ENCODE data around the gene TADA3. TPM values are rescaled to one million over a fixed set of nuclear protein-coding genes. Genes with fewer than 3 reads are reported as not detected.

Gene TADA3
- total and polyA plus RNA-seq, 9 of the 15 experiments (the other 6 are each of a cell fraction or from before 2014, with no cell fraction given): 4.1 to 110 (median 74.8) TPM

DNA sequence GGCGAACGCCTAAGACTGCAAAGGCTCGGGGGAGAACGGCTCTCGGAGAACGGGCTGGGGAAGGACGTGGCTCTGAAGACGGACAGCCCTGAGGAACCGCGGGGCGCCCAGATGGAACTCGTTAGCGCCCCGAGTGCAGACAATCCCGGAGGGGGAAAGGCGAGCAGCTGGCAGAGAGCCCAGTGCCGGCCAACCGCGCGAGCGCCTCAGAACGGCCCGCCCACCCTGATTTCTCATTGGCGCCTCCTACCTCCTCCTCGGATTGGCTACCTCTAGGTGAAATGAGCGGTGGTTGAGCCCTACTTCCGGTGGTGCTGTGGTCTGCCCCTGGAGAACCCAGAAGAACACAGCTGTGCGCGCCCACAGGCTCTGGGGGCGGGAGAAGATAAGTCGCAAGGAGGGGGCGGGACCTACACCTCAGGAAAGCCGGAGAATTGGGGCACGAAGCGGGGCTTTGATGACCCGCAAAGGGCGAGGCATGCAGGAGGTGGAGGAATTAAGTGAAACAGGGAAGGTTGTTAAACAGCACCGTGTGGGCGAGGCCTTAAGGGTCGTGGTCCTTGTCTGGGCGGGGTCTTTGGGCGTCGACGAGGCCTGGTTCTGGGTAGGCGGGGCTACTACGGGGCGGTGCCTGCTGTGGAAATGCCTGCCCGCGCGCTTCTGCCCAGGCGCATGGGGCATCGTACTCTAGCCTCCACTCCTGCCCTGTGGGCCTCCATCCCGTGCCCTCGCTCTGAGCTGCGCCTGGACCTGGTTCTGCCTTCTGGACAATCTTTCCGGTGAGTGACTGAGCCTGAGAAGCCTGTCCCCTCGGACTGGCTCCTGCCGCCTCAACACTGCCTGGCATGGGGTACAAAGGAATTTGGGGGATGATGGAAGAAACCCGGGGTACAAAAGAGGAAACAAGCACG lies 42.4 kb downstream of the TADA3 start, which contains the start of gene OGG1 (continued):
- TF ChIP-seq KDM1A (IDR thresholded peaks at IDR 0.05) (no peak), RAD51 (IDR thresholded peaks at IDR 0.05; ENCODE audit: borderline replicate concordance, low read depth) (0 out of 2 replicates have a peak, but pooled peaks have one; percentile 6), E2F3 (CRISPR knock-in tag; IDR thresholded peaks at IDR 0.05) (no peak), LEF1 (IDR thresholded peaks at IDR 0.05) (no peak; the same call in 1 of the 2 replicates), SNRNP70 (optimal IDR thresholded peaks at IDR 0.05; ENCODE audit: low read depth, low read length) (no peak), ZBTB17 (CRISPR knock-in tag; IDR thresholded peaks at IDR 0.05) (peak; percentile 9; the same call in 1 of the 2 replicates), MBD2 (IDR thresholded peaks at IDR 0.05; ENCODE audit: borderline replicate concordance, low read depth) (peak; percentile 81), ZNF347 (CRISPR knock-in tag; IDR thresholded peaks at IDR 0.05; ENCODE audit: low read depth) (no peak), ARHGAP35 (IDR thresholded peaks at IDR 0.05; ENCODE audit: partially characterized antibody) (no peak), NCOA4 (IDR thresholded peaks at IDR 0.05; ENCODE audit: partially characterized antibody) (no peak), YBX1 (IDR thresholded peaks at IDR 0.05) (no peak), CSDE1 (IDR thresholded peaks at IDR 0.05) (no peak), PRMT5 (CRISPR knock-in tag; IDR thresholded peaks at IDR 0.05) (no peak), MCM5 (IDR thresholded peaks at IDR 0.05; ENCODE audit: low read depth) (no peak), SIRT6 (IDR thresholded peaks at IDR 0.05; ENCODE audit: low read depth, low read length) (no peak), PHB2 (IDR thresholded peaks at IDR 0.05; ENCODE audit: low read depth) (no peak)
- TF ChIP-seq, protein P1, sequence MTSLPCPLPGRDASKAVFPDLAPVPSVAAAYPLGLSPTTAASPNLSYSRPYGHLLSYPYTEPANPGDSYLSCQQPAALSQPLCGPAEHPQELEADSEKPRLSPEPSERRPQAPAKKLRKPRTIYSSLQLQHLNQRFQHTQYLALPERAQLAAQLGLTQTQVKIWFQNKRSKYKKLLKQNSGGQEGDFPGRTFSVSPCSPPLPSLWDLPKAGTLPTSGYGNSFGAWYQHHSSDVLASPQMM (CRISPR knock-in tag; IDR thresholded peaks at IDR 0.05): no peak
- TF ChIP-seq, protein P2, sequence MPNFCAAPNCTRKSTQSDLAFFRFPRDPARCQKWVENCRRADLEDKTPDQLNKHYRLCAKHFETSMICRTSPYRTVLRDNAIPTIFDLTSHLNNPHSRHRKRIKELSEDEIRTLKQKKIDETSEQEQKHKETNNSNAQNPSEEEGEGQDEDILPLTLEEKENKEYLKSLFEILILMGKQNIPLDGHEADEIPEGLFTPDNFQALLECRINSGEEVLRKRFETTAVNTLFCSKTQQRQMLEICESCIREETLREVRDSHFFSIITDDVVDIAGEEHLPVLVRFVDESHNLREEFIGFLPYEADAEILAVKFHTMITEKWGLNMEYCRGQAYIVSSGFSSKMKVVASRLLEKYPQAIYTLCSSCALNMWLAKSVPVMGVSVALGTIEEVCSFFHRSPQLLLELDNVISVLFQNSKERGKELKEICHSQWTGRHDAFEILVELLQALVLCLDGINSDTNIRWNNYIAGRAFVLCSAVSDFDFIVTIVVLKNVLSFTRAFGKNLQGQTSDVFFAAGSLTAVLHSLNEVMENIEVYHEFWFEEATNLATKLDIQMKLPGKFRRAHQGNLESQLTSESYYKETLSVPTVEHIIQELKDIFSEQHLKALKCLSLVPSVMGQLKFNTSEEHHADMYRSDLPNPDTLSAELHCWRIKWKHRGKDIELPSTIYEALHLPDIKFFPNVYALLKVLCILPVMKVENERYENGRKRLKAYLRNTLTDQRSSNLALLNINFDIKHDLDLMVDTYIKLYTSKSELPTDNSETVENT (CRISPR knock-in tag; IDR thresholded peaks at IDR 0.05): 0 out of 2 replicates have a peak, but pooled peaks have one; percentile 50
- TF ChIP-seq, protein P3, sequence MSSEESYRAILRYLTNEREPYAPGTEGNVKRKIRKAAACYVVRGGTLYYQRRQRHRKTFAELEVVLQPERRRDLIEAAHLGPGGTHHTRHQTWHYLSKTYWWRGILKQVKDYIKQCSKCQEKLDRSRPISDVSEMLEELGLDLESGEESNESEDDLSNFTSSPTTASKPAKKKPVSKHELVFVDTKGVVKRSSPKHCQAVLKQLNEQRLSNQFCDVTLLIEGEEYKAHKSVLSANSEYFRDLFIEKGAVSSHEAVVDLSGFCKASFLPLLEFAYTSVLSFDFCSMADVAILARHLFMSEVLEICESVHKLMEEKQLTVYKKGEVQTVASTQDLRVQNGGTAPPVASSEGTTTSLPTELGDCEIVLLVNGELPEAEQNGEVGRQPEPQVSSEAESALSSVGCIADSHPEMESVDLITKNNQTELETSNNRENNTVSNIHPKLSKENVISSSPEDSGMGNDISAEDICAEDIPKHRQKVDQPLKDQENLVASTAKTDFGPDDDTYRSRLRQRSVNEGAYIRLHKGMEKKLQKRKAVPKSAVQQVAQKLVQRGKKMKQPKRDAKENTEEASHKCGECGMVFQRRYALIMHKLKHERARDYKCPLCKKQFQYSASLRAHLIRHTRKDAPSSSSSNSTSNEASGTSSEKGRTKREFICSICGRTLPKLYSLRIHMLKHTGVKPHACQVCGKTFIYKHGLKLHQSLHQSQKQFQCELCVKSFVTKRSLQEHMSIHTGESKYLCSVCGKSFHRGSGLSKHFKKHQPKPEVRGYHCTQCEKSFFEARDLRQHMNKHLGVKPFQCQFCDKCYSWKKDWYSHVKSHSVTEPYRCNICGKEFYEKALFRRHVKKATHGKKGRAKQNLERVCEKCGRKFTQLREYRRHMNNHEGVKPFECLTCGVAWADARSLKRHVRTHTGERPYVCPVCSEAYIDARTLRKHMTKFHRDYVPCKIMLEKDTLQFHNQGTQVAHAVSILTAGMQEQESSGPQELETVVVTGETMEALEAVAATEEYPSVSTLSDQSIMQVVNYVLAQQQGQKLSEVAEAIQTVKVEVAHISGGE (CRISPR knock-in tag; IDR thresholded peaks at IDR 0.05): peak in 1 of 3 experiments; percentile 84; a peak in 2 of 6 replicates
- TF ChIP-seq, protein P4, sequence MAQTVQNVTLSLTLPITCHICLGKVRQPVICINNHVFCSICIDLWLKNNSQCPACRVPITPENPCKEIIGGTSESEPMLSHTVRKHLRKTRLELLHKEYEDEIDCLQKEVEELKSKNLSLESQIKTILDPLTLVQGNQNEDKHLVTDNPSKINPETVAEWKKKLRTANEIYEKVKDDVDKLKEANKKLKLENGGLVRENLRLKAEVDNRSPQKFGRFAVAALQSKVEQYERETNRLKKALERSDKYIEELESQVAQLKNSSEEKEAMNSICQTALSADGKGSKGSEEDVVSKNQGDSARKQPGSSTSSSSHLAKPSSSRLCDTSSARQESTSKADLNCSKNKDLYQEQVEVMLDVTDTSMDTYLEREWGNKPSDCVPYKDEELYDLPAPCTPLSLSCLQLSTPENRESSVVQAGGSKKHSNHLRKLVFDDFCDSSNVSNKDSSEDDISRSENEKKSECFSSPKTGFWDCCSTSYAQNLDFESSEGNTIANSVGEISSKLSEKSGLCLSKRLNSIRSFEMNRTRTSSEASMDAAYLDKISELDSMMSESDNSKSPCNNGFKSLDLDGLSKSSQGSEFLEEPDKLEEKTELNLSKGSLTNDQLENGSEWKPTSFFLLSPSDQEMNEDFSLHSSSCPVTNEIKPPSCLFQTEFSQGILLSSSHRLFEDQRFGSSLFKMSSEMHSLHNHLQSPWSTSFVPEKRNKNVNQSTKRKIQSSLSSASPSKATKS (CRISPR knock-in tag; IDR thresholded peaks at IDR 0.05): no peak

Data from K562 (cell line).